HepG2 (cell line): ENCODE measurements around the gene PCP4. TPM values are rescaled to one million over a fixed set of nuclear protein-coding genes. Genes with fewer than 3 reads are reported as not detected.

Experiments used
- ATAC-seq: fragments of 200-7000 bp; cut with Tn5 transposase; 3 replicates; pipeline ENCODE4 v1.9.1; 2020; ENCODE audit warnings: mild to moderate bottlenecking, moderate library complexity
- BruUV-seq: library from RNA; stranded (reverse); fragments of 400-500 nt; replicated peaks from 2 replicates; lab custom pipeline; 2021; lab: Mats Ljungman, UMichigan
- CTCF ChIA-PET: fragments of 300-600 bp; formaldehyde crosslinking; extraction: SDS; loops from one replicate; lab custom pipeline; 2021; ENCODE audit warnings: low total read pairs, inconsistent platforms, low intra/inter-chr PET ratio; lab: Yijun Ruan, JAX
- POLR2A ChIA-PET: fragments of 350-600 bp; sonication (Branson Sonifier 250); formaldehyde crosslinking; loops from one replicate; lab custom pipeline; 2020; ENCODE audit warnings: antibody characterized with exemption, inconsistent platforms; lab: Yijun Ruan, JAX
- DNase-seq: peaks from one replicate; pipeline ENCODE4 v3.0.0-alpha.2; 2015; ENCODE audit warnings: low spot score
- FAIRE-seq: peaks from 3 replicates; lab custom pipeline; 2011; peaks lifted over from hg19 to GRCh38; lab: Jason Lieb, UNC
- H2AFZ ChIP-seq: one replicate; pipeline ENCODE4 v1.6.1; 2011; ENCODE audit warnings: low read length, inconsistent platforms
- H3K27ac ChIP-seq: fragments of 300-600 bp; 3 replicates; pipeline ENCODE4 v1.8.0; 2011; ENCODE audit warnings: mixed run types, mild to moderate bottlenecking, mixed read lengths, low read length, inconsistent platforms; ENCODE audit not compliant: insufficient read depth; ENCODE audit errors: extremely low read length
- H3K27me3 ChIP-seq, 2 experiments: fragments of 200-600 bp in 1 of 2; 2 replicates in 1 of 2; 3 replicates in 1 of 2; pipeline versions ENCODE4 v1.6.0 to v1.8.0; 2011; ENCODE audit warnings: low read length in 2 of 2, mild to moderate bottlenecking in 2 of 2, moderate library complexity in 2 of 2, inconsistent platforms in 1 of 2; ENCODE audit not compliant: insufficient read depth in 2 of 2, control insufficient read depth in 1 of 2
- H3K36me3 ChIP-seq, 2 experiments: fragments of 200-600 bp in 1 of 2; replicated peaks in 1 of 2; 2 replicates in 1 of 2; 3 replicates in 1 of 2; pipeline versions ENCODE4 v1.5.1 to v1.8.0; 2011; ENCODE audit warnings: low read length in 2 of 2, inconsistent platforms in 1 of 2; ENCODE audit not compliant: insufficient read depth in 2 of 2, control insufficient read depth in 1 of 2
- H3K4me1 ChIP-seq: 2 replicates; pipeline ENCODE4 v1.5.1; 2012; ENCODE audit warnings: low read length, inconsistent platforms; ENCODE audit not compliant: insufficient read depth
- H3K4me2 ChIP-seq: 2 replicates; pipeline ENCODE4 v1.6.0; 2011; ENCODE audit warnings: low read depth, low read length, inconsistent platforms
- H3K4me3 ChIP-seq, 3 experiments: fragments of 200-600 bp in 1 of 3; sonication (generic), shearing (Covaris generic) in 1 of 3; replicated peaks in 1 of 3; 2 replicates each; pipeline ENCODE4 v1.5.1; 2011 to 2016; ENCODE audit warnings: low read length in 3 of 3, inconsistent platforms in 2 of 3, low read depth in 2 of 3, mild to moderate bottlenecking in 2 of 3, control low read depth in 1 of 3, mixed read lengths in 1 of 3; ENCODE audit not compliant: insufficient read depth in 1 of 3
- H3K79me2 ChIP-seq: one replicate; pipeline ENCODE4 v1.6.1; 2011; ENCODE audit warnings: low read length, inconsistent platforms; ENCODE audit not compliant: insufficient read depth
- H3K9ac ChIP-seq: 2 replicates; pipeline ENCODE4 v1.6.0; 2011; ENCODE audit warnings: mild to moderate bottlenecking, low read depth, low read length, inconsistent platforms; ENCODE audit not compliant: insufficient read depth
- H3K9me3 ChIP-seq: 2 replicates; pipeline ENCODE4 v1.5.1; 2012; ENCODE audit warnings: mild to moderate bottlenecking, low read length
- H4K20me1 ChIP-seq: 2 replicates; pipeline ENCODE4 v1.6.0; 2011; ENCODE audit warnings: inconsistent platforms, mild to moderate bottlenecking, low read length, moderate library complexity; ENCODE audit not compliant: insufficient read depth
- ATF7 ChIP-seq, 2 experiments: fragments of 450-650 bp in 1 of 2; sonication (generic) in 1 of 2; formaldehyde crosslinking in 1 of 2; IDR thresholded peaks; 2 replicates each; pipeline versions ENCODE4 v1.4.0 to v1.6.1; 2016 to 2020; ENCODE audit warnings: antibody characterized with exemption in 1 of 2, mild to moderate bottlenecking in 1 of 2, missing genetic modification reagents in 1 of 2
- ELF4 ChIP-seq: sonication (generic); formaldehyde crosslinking; IDR thresholded peaks from 2 replicates; pipeline ENCODE4 v1.5.0; 2020; ENCODE audit warnings: missing genetic modification reagents, mild to moderate bottlenecking, moderate library complexity, borderline replicate concordance
- GMEB1 ChIP-seq: sonication (generic); formaldehyde crosslinking; IDR thresholded peaks from 2 replicates; pipeline ENCODE4 v1.5.1; 2020; ENCODE audit warnings: missing genetic modification reagents, mild to moderate bottlenecking, borderline replicate concordance
- HOXA7 ChIP-seq: sonication (generic); formaldehyde crosslinking; IDR thresholded peaks from 2 replicates; pipeline ENCODE4 v1.8.1; 2022; ENCODE audit warnings: mild to moderate bottlenecking, missing genetic modification reagents, moderate library complexity
- MEIS1 ChIP-seq: sonication (generic); formaldehyde crosslinking; IDR thresholded peaks from 2 replicates; pipeline ENCODE4 v1.9.0; 2021; ENCODE audit warnings: mild to moderate bottlenecking, missing genetic modification reagents, moderate library complexity, borderline replicate concordance
- NFE2L1 ChIP-seq: sonication (generic); formaldehyde crosslinking; IDR thresholded peaks from 2 replicates; pipeline ENCODE4 v1.4.0; 2020; ENCODE audit warnings: missing genetic modification reagents, mild to moderate bottlenecking, borderline replicate concordance
- PHF5A ChIP-seq: IDR thresholded peaks from one replicate; pipeline ENCODE4 v1.6.1; 2018; ENCODE audit warnings: low read depth, missing genetic modification reagents; ENCODE audit not compliant: unreplicated experiment
- PRDM10 ChIP-seq: sonication (generic); formaldehyde crosslinking; IDR thresholded peaks from 2 replicates; pipeline ENCODE4 v1.4.0; 2020; ENCODE audit warnings: low read depth, missing genetic modification reagents
- SCMH1 ChIP-seq: sonication (generic); formaldehyde crosslinking; IDR thresholded peaks from 2 replicates; pipeline ENCODE4 v1.9.0; 2021; ENCODE audit warnings: missing genetic modification reagents, mild to moderate bottlenecking, borderline replicate concordance
- SPEN ChIP-seq: sonication (generic); formaldehyde crosslinking; IDR thresholded peaks from 2 replicates; pipeline ENCODE4 v1.5.1; 2020; ENCODE audit warnings: low read depth, mild to moderate bottlenecking, missing genetic modification reagents
- SRY ChIP-seq: sonication (generic); formaldehyde crosslinking; IDR thresholded peaks from 2 replicates; pipeline ENCODE4 v1.8.0; 2022; ENCODE audit warnings: mild to moderate bottlenecking, missing genetic modification reagents
- THAP7 ChIP-seq: sonication (generic); formaldehyde crosslinking; IDR thresholded peaks from 2 replicates; pipeline ENCODE4 v1.8.1; 2023; ENCODE audit warnings: mild to moderate bottlenecking, missing genetic modification reagents
- TMF1 ChIP-seq: sonication (generic); formaldehyde crosslinking; IDR thresholded peaks from 2 replicates; pipeline ENCODE4 v1.8.1; 2022; ENCODE audit warnings: low read depth, missing genetic modification reagents
- ZC3H4 ChIP-seq: sonication (generic); formaldehyde crosslinking; IDR thresholded peaks from 2 replicates; pipeline ENCODE4 v1.4.0; 2020; ENCODE audit warnings: missing genetic modification reagents, borderline replicate concordance
- ZNF232 ChIP-seq: sonication (generic); formaldehyde crosslinking; IDR thresholded peaks from 2 replicates; pipeline ENCODE4 v1.4.0; 2020; ENCODE audit warnings: missing genetic modification reagents, borderline replicate concordance
- WGBS: methylation state at CpG from one replicate; pipeline ENCODE4 v1.1.6; 2017; ENCODE audit warnings: low lambda C conversion rate; 5-methylcytosine and 5-hydroxymethylcytosine counted together
- in situ Hi-C: cut with HindIII; loops from 2 replicates; pipeline ENCODE4 v1.10.0; 2017; ENCODE audit warnings: low pct_unique_long_range_greater_than_20kb; ENCODE audit not compliant: extremely low pct_ligation_motif_present
- intact Hi-C: fragments of 100-400 bp; cut with micrococcal nuclease; formaldehyde crosslinking; loops from one replicate; pipeline ENCODE4 v1.10.0; 2022; ENCODE audit not compliant: unreplicated experiment
- polyA plus RNA-seq, 8 experiments: library from polyadenylated mRNA; depleted of rRNA in 3 of 8; stranded (reverse) in 7 of 8; unstranded in 1 of 8; fragments of >200 nt; fragmentation: Illumina TruSeq in 4 of 8; extraction: Trizol in 4 of 8; gene quantifications; 2 replicates each; pipeline versions ENCODE4 v1.2.1 to v1.2.3, GENCODE V29; 2011 to 2016; ENCODE audit warnings: low read depth in 4 of 8, missing spikeins in 1 of 8, mixed read lengths in 1 of 8; ENCODE audit not compliant: insufficient read depth in 1 of 8
- total RNA-seq, 5 experiments: library from RNA; depleted of rRNA; stranded (reverse); fragments of >200 nt; fragmentation: Illumina TruSeq; extraction: Trizol; gene quantifications; 2 replicates each; pipeline ENCODE4 v1.2.3, GENCODE V29; 2016; ENCODE audit warnings: low read depth in 1 of 5

Gene PCP4
- total and polyA plus RNA-seq, 2 of the 13 experiments (the other 11 are each of a cell fraction or from before 2014, with no cell fraction given) = not detected

GRCh38 chr21:39935716-39936115 lies 68.5 kb downstream of the PCP4 start (continued):
- TF ChIP-seq ELF4 (CRISPR knock-in tag) = no peak
- no peak for TF ChIP-seq HOXA7 (CRISPR knock-in tag)

- ChIA-PET POLR2A (no interaction called here), CTCF (no interaction called here)
- ATAC-seq (no peak), FAIRE-seq (no peak), DNase-seq (no peak)
- Histone ChIP-seq H3K4me1 (no peaks in the 10 kb centered on the region), H2AFZ (no peak overlapping the region), H3K79me2 (no peaks in the 10 kb centered on the region), H3K36me3 (no peaks in the 10 kb centered on the region), H3K4me3 (no peak overlapping the region), H3K27ac (no peak overlapping the region), H3K27me3 (no peaks in the 10 kb centered on the region), H3K9ac (no peak overlapping the region), H3K9me3 (peaks cover 100% of the 10 kb centered on the region), H3K4me2 (no peak overlapping the region), H4K20me1 (no peaks in the 10 kb centered on the region)
- in situ Hi-C loops (no loop called here), intact Hi-C loops (no loop called here)
- WGBS = 0% methylated on average over 1 of the region's 8 CpGs
- no TSS peak for BruUV-seq
- no peak for TF ChIP-seq ZC3H4
- TF ChIP-seq SRY (CRISPR knock-in tag) = no peak
- TF ChIP-seq TMF1 = no peak
- no peak for TF ChIP-seq GMEB1 (CRISPR knock-in tag)
- no peak for TF ChIP-seq ZNF232 (CRISPR knock-in tag)
- TF ChIP-seq ATF7 (IDR thresholded peaks at IDR 0.05) = no peak
- no peak for TF ChIP-seq ATF7 (CRISPR knock-in tag; IDR thresholded peaks at IDR 0.05)
- no peak for TF ChIP-seq PHF5A
- no peak for TF ChIP-seq PRDM10 (CRISPR knock-in tag)
- TF ChIP-seq SCMH1 = no peak
- TF ChIP-seq NFE2L1 (CRISPR knock-in tag) = no peak
- no peak for TF ChIP-seq THAP7
- no peak for TF ChIP-seq MEIS1 (CRISPR knock-in tag)
- TF ChIP-seq SPEN (CRISPR knock-in tag) = no peak
Measured at GRCh38 chr21:39938086-39938625, 70.9 kb downstream of the PCP4 start.
